ENCODE data around the gene APOBEC2.

DNA sequence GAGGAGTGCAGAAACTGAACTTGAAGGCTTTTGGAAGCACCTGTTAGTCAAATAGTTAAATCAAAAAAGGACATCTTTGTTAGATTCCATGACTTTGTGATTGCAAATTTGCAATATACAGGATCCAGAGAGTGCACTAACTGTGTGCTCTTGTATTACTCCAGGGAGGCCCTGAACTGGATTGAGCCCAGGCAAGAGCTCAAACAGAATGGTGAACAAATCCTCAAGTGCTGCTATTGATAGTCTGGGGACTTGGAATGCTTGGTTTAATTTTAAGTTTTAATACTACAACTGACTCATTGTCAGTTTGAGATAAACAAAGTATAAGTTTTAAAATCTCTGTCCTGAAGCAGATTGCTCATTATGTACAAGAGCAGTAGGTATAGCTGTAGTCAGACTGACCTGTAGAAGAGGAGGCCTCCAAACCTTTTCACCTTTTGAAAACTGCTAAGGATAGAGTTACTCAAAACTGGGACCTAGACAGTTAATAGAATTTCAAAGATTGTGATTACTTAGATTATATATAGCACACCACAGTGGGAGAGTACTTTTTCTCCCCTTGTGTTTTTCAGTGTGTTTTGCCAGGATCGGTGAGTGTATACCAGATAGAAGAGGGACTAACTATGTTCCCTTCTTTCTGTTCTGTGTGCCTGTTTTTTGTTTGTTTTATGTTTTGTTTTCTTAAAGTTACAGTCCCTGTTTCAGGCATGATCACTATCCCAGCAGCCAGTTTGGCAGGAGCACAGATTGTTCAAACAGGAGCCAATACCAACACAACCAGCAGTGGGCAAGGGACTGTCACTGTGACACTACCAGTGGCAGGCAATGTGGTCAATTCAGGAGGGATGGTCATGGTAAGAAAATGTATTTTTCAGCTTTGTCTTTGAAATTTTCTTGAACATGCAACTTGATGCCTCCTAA, 38.1 kb downstream of the APOBEC2 start:
- TF ChIP-seq, protein P1, sequence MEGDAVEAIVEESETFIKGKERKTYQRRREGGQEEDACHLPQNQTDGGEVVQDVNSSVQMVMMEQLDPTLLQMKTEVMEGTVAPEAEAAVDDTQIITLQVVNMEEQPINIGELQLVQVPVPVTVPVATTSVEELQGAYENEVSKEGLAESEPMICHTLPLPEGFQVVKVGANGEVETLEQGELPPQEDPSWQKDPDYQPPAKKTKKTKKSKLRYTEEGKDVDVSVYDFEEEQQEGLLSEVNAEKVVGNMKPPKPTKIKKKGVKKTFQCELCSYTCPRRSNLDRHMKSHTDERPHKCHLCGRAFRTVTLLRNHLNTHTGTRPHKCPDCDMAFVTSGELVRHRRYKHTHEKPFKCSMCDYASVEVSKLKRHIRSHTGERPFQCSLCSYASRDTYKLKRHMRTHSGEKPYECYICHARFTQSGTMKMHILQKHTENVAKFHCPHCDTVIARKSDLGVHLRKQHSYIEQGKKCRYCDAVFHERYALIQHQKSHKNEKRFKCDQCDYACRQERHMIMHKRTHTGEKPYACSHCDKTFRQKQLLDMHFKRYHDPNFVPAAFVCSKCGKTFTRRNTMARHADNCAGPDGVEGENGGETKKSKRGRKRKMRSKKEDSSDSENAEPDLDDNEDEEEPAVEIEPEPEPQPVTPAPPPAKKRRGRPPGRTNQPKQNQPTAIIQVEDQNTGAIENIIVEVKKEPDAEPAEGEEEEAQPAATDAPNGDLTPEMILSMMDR (conservative IDR thresholded peaks at IDR 0.05; ENCODE audit: low read length): no peak
- no peak for TF ChIP-seq EZH2phosphoT487 (IDR thresholded peaks at IDR 0.05; ENCODE audit: borderline replicate concordance, low read depth, low read length)
